Colon (tissue), 2 donors: Measurements from ENCODE around the gene DDX42.
"Not testable (repeated sequence)": the region's sequence is repeated elsewhere in the genome, so short reads cannot be mapped to it uniquely, and the experiment has no call there.

ENCODE experiments used
- FAIRE-seq: peaks from 2 replicates; lab custom pipeline; 2012; peaks lifted over from hg19 to GRCh38; lab: Jason Lieb, UNC
- donor health status: control.
- donor health status: control.

The DDX42 gene

DNA sequence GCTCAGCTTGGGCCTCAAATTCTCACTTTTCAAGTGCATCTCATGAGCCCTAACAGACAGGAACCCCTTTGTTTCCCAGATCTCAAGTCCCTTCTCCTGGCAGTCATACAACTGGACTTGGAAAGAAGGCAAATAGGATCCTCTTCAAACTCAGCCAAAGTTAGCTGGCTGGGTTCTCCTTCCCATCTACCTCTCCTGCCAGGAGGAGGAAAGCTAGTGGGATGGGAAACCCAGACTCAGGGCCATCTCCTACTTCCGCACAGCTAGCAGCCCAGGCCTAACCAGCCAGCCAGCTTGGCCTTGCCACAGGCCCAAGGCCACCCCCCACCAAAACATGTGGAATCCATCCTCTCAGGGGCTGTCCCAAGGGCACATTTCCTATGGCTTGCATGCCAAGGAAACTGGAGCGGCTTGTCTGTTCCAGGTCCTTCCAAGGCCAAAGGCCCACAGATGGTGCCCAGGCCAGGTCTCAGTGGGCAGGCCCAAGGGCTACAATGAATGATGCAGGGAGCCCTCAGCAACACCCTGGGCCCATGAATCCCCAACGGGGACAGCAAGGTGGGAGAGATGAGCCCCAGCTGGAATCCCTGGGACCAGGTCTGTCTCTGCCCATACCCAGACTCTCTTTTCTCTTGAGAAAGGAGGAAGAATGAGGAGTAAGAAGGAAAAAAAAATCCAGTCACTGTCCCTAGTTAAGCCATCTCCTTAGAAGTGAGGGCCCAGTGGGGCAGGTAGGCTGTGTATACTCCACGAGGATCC is 66.8 kb downstream of the DDX42 start:
- no peak for FAIRE-seq

GRCh38 chr17:63841350-63842172 is 67.6 kb downstream of the DDX42 start:
- no peak for FAIRE-seq

DNA sequence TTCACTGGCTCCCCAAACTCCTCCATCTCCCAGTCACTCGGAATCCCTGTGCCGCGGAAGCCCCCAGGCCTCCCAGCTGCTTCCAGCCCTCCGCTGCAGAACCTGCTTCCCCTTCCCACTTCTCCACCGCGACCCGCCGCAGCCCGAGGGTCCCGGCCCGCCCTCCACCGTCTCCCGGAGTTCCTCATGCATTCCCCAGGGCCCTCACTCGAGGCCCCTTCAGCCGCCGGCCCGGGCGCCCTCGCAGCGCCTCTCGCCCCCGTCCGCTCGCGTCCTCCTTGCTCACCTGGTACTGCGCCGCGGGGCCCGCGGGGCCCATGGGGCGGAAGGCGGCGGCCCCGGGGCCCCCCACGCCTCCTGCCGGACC is 68.2 kb downstream of the DDX42 start:
- no peak for FAIRE-seq

DNA sequence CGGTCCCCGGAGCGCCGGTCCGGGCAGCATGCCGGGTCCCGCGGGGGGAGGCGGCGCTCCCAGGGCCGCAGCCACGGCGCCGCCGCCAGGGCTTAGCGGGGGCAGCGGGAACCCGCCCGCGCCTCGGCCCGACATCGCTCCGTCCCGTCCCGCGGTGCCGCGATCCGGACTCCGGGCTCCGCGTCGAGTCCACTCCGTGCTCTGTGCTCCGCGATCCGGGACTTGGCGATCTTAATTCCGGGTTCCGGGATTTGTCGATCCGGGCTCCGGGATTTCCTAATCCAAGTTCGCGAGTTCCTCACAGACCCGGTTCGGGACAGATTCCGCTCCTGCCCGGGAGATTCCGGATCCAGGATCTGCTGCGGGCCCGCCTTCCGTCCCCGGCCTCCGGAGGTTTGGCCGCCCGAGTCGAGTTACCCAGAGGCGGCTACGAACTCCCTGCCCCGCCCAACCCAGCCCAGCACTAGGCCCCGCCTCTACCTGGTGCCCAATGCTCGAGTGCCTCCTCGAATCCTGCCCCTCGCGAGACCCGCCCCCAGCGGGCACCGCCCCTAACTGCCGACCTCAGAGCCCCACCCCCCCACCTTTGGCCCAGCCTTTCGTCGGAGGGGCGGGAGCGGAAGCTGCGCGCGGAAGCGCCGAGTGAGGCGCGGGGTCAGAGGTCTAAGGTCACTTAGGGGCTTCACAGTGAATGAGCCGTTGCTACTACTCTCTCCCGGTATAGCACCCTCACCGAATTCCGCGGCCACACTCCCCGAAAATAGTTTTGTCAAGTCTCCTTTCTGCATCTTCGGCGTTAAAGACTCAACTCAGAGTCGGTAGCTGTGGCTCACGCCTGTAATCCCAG is 68.8 kb downstream of the DDX42 start, which contains the start of gene SMARCD2:
Gene SMARCD2, minus strand, starts transcription at position 146 of the 847 bp plus-strand sequence. Its CDS starts 11 bp downstream, at position 135.
- no peak for FAIRE-seq

GRCh38 chr17:63843387-63843888 is 69.5 kb downstream of the DDX42 start:
- FAIRE-seq = not testable (repeated sequence)

- FAIRE-seq = no peak
Measured at GRCh38 chr17:63843910-63844677, 70.1 kb downstream of the DDX42 start.

GRCh38 chr17:63845509-63845908 is 71.5 kb downstream of the DDX42 start:
- FAIRE-seq = no peak

- FAIRE-seq = no peak
Measured at GRCh38 chr17:63847525-63848249, 73.7 kb downstream of the DDX42 start.

- no peak for FAIRE-seq
Measured at GRCh38 chr17:63848834-63849689, 75.1 kb downstream of the DDX42 start.

DNA sequence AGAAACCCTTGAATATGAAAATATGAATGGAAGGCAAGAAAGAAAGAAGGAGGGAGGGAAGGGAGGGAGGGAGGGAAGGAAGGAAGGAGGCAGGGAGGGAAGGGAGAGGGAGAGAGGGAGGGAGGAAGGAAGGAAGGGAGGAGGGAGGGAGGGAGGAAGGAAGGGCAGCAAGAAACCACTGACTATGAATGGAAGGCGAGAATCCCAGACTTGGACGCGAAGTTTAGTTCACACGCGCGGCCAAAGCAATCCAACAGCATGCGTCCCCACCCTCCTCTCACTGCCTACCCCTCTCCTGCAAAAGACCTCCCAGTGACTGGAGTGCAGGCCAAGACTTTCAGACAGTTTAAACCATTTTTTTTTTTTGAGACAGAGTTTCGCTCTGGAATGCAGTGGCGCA is 76.4 kb downstream of the DDX42 start:
- no peak for FAIRE-seq

GRCh38 chr17:63853260-63853659 is 79.3 kb downstream of the DDX42 start:
- no peak for FAIRE-seq

DNA sequence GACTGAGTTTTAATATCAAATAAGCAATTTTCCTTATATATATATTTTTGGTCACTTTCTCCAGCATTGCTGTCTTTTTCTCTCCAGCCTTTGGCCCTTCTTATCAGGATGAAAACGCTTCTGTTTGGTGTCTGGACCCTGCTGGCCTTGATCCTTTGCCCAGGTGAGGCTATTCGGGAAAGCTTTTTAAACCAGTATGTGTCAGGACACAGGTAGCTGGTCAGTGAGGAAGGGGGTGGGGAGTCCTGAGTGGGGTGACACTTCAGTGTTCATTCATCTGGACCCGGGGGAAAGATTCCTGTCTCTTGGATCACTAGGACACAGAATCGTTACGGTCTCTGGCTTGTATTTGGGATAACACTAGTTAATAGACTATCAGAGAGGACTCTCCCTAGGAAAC is 80.7 kb downstream of the DDX42 start:
- no peak for FAIRE-seq

- no peak for FAIRE-seq
Measured at GRCh38 chr17:63855185-63855584, 81.2 kb downstream of the DDX42 start.

DNA sequence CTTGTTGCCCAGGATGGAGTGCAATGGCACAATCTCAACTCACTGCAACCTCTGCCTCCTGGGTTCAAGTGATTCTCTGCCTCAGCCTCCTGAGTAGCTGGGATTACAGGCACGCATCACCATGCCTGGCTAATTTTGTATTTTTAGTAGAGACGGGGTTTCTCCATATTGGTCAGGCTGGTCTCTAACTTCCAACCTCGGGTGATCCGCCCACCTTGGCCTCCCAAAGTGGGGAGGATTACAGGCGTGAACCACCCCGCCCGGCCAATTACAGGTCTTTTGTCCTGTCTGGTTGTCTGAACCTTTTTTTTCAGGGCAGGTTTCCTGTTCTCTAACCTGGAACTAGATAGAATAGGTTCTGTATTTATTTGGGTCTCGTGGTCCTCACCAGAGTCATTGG is 82.5 kb downstream of the DDX42 start:
- not testable (repeated sequence) for FAIRE-seq

GRCh38 chr17:63859257-63859656 is 85.3 kb downstream of the DDX42 start:
- no peak for FAIRE-seq

GRCh38 chr17:63866625-63867024 is 92.7 kb downstream of the DDX42 start:
- not testable (repeated sequence) for FAIRE-seq
